ENCODE data around the gene COX18.

- TF ChIP-seq EP300 (IDR thresholded peaks at IDR 0.05; ENCODE audit: low read depth) (no peak), POLR2A (IDR thresholded peaks at IDR 0.05) (no peak)
Observed at GRCh38 chr4:73007526-73008100, 61.9 kb downstream of the COX18 start.

All from transverse colon (tissue), 1 donor.